ENCODE measurements around the gene HHIPL1.

GRCh38 chr14:99722741-99723140 is 77.8 kb downstream of the HHIPL1 start:
- TF ChIP-seq GATA2 (IDR thresholded peaks at IDR 0.05; ENCODE audit: low read depth, low read length) = no peak
- no peak for TF ChIP-seq GATA3 (IDR thresholded peaks at IDR 0.05; ENCODE audit: low read depth, low read length)
